ENCODE results near the gene DYSF.
A peak's percentile ranks its signal among the peaks of the same experiment; 100 is the strongest.
"Not testable (repeated sequence)": the region's sequence is repeated elsewhere in the genome, so short reads cannot be mapped to it uniquely, and the experiment has no call there.

DYSF gene

DNA sequence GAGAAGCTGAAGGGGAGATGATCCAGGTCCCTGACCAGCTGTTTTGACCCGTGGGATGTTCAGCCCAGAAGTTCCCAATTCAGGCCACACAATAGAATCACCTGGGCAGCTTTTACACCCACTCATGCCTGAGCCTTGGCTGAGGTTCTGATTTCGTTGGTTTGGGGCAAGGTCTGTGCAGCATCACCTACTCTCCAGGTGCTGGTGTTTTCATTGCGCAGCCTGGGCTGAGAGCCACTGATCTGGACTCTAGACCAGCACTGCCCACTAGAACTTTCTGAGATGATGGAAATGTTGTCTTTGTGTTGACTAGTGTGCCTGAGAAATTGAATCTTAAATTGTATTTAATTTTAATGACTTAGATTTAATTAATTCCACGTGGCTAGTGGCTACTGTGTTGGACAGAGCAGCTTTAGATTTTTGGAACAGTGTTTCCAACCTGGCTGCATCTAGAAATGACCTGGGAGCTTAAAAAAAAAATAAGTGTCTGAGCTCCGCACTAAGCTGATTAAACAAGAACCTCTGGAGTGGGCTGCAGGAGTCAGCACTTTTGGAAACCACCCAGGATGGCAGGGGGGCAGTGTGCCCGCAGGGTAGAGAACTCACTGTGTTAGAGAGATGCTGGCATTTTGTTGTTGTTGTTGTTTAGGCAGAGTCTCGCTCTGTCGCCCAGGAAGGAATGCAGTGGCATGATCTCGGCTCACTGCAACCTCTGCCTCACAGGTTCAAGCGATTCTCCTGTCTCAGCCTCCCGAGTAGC is 33.7 kb downstream of the DYSF start:
- no peak overlapping the region for H3K4me3 ChIP-seq (ENCODE audit: control insufficient read depth, low read depth, low read length)
- TF ChIP-seq, protein P1, sequence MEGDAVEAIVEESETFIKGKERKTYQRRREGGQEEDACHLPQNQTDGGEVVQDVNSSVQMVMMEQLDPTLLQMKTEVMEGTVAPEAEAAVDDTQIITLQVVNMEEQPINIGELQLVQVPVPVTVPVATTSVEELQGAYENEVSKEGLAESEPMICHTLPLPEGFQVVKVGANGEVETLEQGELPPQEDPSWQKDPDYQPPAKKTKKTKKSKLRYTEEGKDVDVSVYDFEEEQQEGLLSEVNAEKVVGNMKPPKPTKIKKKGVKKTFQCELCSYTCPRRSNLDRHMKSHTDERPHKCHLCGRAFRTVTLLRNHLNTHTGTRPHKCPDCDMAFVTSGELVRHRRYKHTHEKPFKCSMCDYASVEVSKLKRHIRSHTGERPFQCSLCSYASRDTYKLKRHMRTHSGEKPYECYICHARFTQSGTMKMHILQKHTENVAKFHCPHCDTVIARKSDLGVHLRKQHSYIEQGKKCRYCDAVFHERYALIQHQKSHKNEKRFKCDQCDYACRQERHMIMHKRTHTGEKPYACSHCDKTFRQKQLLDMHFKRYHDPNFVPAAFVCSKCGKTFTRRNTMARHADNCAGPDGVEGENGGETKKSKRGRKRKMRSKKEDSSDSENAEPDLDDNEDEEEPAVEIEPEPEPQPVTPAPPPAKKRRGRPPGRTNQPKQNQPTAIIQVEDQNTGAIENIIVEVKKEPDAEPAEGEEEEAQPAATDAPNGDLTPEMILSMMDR (IDR thresholded peaks at IDR 0.05; ENCODE audit: control insufficient read depth, insufficient read depth, low read depth, low read length, missing control alignments) = no peak
- no peak for DNase-seq (ENCODE audit: low read depth)

DNA sequence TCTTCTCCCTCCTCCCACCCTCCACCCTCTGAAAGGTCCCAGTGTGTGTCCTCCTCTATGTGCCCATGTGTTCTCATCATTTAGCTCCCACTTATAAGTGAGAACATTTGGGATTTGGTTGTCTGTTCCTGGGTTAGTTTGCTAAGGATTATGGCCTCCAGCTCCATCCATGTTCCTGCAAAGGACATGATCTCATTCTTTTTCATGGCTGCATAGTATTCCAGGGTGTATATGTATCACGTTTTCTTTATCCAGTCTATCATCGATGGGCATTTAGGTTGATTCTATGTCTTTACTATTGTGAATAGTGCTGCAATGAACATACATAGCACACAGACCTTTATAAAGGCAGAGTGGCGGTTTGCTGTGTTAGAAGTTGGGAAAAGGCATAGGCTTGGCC is 38.2 kb downstream of the DYSF start:
- not testable (repeated sequence) for DNase-seq (ENCODE audit: low read depth); H3K4me3 ChIP-seq (ENCODE audit: control insufficient read depth, low read depth, low read length)

DNA sequence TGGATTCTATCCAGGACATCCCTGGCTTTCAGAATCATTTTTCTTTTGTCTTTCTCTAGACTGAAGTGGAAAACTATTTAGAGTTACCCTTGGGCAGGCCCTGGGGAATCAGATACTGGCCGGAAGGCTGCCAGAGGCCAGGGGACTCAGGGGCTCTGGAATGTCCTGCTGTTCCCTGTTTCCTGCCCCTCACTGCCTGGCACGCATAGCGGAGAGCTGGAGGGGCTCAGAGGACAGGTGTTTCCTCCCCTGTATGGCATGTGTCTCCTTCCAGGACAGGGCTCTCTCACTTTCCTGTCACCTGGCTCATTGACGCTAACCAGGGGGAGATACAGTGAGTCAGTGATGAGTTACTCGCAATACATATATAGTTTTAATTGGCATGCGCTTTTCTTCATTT is 38.8 kb downstream of the DYSF start:
- TF ChIP-seq, protein P1 (IDR thresholded peaks at IDR 0.05; ENCODE audit: control insufficient read depth, insufficient read depth, low read depth, low read length, missing control alignments) = no peak
- DNase-seq (ENCODE audit: low read depth) = no peak
- no peak overlapping the region for H3K4me3 ChIP-seq (ENCODE audit: control insufficient read depth, low read depth, low read length)

DNA sequence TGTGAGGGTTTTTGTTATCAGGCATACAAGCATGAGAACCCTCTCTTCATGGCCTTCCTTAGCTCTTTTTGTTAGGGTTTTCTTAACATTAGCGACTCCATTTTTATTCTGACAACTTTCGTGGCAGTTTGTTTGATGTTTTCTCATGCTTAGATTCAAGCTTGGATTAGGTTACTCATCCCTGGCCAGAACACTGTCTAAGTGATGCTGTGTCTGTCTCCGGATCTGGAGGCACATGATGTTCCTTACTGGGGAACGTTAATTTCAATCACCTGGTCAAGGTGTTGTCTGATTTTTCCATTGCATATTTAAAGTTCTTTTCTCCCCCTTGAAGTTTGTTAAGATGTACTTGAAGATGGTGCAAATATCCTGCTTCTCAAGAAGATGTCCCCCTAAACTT is 40.7 kb downstream of the DYSF start:
- TF ChIP-seq, protein P1 (IDR thresholded peaks at IDR 0.05; ENCODE audit: control insufficient read depth, insufficient read depth, low read depth, low read length, missing control alignments) = no peak
- no peak overlapping the region for H3K4me3 ChIP-seq (ENCODE audit: control insufficient read depth, low read depth, low read length)
- DNase-seq (ENCODE audit: low read depth) = no peak

DNA sequence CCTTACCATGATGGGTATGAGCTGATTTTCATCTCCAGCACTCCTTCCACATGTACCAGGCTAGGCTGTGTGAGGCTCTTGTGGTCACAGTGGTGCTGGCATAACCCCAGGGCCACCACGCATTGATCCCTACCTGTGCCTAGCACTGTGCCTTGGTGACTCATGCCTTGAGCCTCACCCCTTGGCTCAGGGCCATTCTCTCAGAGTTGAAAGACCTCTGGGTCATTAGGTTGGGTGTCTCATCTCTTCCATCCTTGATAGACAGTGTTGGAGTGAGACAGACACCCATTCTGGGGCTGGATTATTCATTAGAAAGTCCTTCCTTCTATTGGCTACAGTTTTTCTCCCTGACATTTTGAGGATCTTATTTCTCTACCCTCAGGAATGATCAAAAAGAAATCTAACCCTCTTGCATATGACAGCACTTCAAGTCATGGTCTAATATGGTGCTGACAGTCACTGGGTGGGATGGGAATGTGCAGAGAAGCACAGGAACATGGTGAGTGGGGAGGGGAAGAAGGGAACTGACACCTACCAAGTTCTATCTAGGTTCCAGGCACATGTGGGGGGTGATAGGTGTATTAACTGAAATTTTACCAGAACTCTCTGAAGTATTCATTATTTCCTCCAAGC is 41.3 kb downstream of the DYSF start:
- H3K4me3 ChIP-seq (ENCODE audit: control insufficient read depth, low read depth, low read length) = no peak overlapping the region
- DNase-seq (ENCODE audit: low read depth) = no peak
- TF ChIP-seq, protein P1 (IDR thresholded peaks at IDR 0.05; ENCODE audit: control insufficient read depth, insufficient read depth, low read depth, low read length, missing control alignments) = no peak

DNA sequence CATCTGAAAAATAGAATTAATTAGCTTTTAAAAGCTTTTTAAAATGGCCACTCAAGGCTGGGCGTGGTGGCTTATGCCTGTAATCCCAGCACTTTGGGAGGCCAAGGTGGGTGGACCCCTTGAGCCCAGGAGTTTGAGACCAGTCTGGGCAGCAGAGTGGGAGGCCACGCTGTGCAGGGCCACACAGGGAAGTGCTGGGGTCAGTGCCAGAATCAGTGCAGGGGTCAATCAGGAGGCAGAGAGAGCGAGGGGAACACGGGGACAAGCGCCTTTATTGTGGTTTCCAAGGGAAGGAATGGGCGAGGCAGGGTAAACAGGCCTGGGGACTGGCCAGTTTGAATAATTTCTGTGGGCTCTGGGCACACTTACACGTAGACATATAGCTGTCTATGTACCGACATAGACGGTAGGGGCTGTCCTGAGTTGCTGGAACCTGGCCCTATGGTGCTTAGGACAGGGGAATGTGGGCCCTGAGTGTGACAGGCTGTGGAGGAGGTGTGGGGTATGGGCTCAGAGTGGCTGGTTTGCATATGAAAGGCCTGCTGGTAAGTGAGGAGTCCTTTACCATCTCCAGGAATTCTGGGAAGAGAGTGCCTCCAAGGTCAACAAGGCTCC is 42.9 kb downstream of the DYSF start:
- DNase-seq (ENCODE audit: low read depth) = no peak
- TF ChIP-seq, protein P1 (IDR thresholded peaks at IDR 0.05; ENCODE audit: control insufficient read depth, insufficient read depth, low read depth, low read length, missing control alignments) = no peak
- H3K4me3 ChIP-seq (ENCODE audit: control insufficient read depth, low read depth, low read length) = no peak overlapping the region

DNA sequence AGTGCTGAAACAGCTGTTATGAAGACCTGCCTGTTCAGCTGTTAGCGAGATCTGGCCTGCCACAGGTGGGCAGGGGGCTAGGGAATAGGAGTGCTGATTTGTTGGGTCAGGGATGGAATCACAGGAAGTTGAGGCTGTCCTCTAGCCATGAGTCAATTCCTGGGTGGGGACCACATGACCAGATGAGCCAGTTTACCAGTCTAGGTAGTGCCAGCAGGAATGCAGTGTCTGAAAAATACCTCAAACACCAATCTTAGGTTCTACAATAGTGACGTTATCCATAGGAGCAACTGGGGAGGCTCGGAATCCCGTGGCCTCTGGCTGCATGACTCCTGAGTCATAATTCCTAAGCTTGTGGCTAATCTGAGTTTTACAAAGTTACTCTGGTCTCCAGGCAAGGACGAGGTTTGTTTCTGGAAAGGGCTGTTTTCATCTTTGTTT is 44.9 kb downstream of the DYSF start:
- TF ChIP-seq, protein P1 (IDR thresholded peaks at IDR 0.05; ENCODE audit: control insufficient read depth, insufficient read depth, low read depth, low read length, missing control alignments) = no peak
- H3K4me3 ChIP-seq (ENCODE audit: control insufficient read depth, low read depth, low read length) = no peak overlapping the region
- peak; percentile 46 for DNase-seq (ENCODE audit: low read depth)

Measured in AG09309 (cell line).